Sigmoid colon (tissue), 4 donors: ENCODE data around the gene CADM3.

ENCODE experiments used
- POLR2A ChIP-seq, 2 donors: fragments of 450-650 bp; IDR thresholded peaks; one replicate each; pipeline ENCODE4 v1.6.1; 2016; ENCODE audit warnings: antibody characterized with exemption in 2 of 2, mild to moderate bottlenecking in 2 of 2, moderate library complexity in 2 of 2
- POLR2AphosphoS5 ChIP-seq, 4 donors: sonication (generic); formaldehyde crosslinking; IDR thresholded peaks; one replicate each; pipeline ENCODE4 v1.6.1; 2017; ENCODE audit warnings: antibody characterized with exemption in 4 of 4
- TF ChIP-seq, protein P1 (sequence below), 4 experiments: fragments of 450-650 bp in 3 of 4; fragments of 200-600 bp in 1 of 4; IDR thresholded peaks; one replicate each; pipeline ENCODE4 v1.5.1; 2016 to 2019; ENCODE audit warnings: antibody characterized with exemption in 4 of 4, mild to moderate bottlenecking in 3 of 4, moderate library complexity in 2 of 4

DNA sequence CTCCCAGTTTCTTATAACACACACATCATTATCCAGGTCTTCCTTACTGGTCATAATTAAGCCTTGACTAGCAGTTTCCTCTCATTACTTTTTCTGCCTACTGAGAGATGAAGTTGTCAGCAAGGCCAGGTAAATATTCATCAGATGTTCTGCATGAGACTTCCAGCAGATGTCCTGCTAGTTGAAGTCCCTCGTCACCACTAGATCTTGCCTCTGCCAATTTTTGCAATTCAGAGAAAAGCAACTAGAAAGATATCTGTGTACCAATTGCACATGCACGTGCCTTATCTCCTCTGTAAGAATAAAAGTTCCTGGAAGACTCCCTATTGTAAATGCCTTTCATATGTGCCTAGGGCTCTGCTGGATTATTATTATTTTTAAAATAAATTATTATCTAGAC, 51.6 kb downstream of the CADM3 start:
- TF ChIP-seq POLR2A (IDR thresholded peaks at IDR 0.05) (no peak), POLR2AphosphoS5 (IDR thresholded peaks at IDR 0.05) (no peak)
- TF ChIP-seq, protein P1, sequence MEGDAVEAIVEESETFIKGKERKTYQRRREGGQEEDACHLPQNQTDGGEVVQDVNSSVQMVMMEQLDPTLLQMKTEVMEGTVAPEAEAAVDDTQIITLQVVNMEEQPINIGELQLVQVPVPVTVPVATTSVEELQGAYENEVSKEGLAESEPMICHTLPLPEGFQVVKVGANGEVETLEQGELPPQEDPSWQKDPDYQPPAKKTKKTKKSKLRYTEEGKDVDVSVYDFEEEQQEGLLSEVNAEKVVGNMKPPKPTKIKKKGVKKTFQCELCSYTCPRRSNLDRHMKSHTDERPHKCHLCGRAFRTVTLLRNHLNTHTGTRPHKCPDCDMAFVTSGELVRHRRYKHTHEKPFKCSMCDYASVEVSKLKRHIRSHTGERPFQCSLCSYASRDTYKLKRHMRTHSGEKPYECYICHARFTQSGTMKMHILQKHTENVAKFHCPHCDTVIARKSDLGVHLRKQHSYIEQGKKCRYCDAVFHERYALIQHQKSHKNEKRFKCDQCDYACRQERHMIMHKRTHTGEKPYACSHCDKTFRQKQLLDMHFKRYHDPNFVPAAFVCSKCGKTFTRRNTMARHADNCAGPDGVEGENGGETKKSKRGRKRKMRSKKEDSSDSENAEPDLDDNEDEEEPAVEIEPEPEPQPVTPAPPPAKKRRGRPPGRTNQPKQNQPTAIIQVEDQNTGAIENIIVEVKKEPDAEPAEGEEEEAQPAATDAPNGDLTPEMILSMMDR (IDR thresholded peaks at IDR 0.05), result no peak
